ENCODE results near the gene C1QBP. TPM values are rescaled to one million over a fixed set of nuclear protein-coding genes. Genes with fewer than 3 reads are reported as not detected.

Gene C1QBP
- total and polyA plus RNA-seq, 2 donors from 2014 or later, result 91.5 to 181 TPM

DNA sequence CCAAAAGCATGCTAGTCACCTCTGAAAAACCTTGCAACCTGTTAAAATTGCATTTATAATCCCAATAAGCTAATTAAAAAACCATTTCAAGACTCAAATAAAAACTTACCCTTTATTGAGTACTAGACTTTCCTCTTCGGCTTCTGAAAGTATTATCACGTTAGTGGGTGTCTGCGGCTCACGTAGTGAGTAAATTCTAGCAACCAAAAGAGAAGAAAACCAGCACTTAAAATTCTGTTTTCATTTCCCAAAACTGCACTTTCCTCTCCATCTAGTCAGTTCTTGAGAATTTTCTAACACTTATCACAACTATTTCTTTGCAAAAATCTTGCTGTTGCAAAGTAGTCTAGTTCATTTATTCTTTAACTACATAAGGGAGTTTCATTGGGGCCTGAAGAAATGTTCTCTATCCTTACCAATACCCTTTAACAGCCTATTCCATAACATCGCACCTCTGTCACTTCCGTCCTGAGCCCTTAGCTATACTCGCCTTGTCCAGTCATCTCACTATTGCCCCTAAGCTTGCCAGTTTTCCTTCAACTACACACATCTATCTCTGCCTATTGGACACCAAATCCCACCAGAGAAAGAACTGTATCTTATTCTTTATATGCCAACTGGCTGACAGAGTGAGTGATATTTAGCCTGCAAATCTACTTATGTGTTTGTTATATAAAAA, 28.2 kb downstream of the C1QBP start:
- H3K4me3 ChIP-seq (ENCODE audit: low read length in 3 of 3), result no peak overlapping the region
- no peaks in the 10 kb centered on the region for H3K27me3 ChIP-seq (ENCODE audit: control insufficient read depth, insufficient read depth, low read length)
- FAIRE-seq (no peak), DNase-seq (no peak)
- H3K4me1 ChIP-seq (ENCODE audit: control insufficient read depth in 2 of 3, insufficient read depth in 2 of 3, low read depth in 1 of 3, low read length in 3 of 3), result no peaks in the 10 kb centered on the region
- H3K9ac ChIP-seq (ENCODE audit: low read length in 3 of 3), result no peak overlapping the region
- intact Hi-C loops (cut with DNase I), result no loop called here
- peaks cover 19 to 54% (median 53%) of the 10 kb centered on the region in 3 donors for H3K36me3 ChIP-seq (ENCODE audit: control insufficient read depth in 2 of 3, insufficient read depth in 3 of 3, low read length in 3 of 3)
- H3K9me3 ChIP-seq (ENCODE audit: control insufficient read depth in 2 of 3, insufficient read depth in 1 of 3, low read length in 3 of 3), result no peaks in the 10 kb centered on the region
- TF ChIP-seq, protein P1, sequence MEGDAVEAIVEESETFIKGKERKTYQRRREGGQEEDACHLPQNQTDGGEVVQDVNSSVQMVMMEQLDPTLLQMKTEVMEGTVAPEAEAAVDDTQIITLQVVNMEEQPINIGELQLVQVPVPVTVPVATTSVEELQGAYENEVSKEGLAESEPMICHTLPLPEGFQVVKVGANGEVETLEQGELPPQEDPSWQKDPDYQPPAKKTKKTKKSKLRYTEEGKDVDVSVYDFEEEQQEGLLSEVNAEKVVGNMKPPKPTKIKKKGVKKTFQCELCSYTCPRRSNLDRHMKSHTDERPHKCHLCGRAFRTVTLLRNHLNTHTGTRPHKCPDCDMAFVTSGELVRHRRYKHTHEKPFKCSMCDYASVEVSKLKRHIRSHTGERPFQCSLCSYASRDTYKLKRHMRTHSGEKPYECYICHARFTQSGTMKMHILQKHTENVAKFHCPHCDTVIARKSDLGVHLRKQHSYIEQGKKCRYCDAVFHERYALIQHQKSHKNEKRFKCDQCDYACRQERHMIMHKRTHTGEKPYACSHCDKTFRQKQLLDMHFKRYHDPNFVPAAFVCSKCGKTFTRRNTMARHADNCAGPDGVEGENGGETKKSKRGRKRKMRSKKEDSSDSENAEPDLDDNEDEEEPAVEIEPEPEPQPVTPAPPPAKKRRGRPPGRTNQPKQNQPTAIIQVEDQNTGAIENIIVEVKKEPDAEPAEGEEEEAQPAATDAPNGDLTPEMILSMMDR (IDR thresholded peaks at IDR 0.05; ENCODE audit: borderline replicate concordance, extremely low read depth, insufficient read depth), result no peak
- no peak overlapping the region for H3K27ac ChIP-seq (ENCODE audit: low read depth in 2 of 2, low read length in 2 of 2)

DNA sequence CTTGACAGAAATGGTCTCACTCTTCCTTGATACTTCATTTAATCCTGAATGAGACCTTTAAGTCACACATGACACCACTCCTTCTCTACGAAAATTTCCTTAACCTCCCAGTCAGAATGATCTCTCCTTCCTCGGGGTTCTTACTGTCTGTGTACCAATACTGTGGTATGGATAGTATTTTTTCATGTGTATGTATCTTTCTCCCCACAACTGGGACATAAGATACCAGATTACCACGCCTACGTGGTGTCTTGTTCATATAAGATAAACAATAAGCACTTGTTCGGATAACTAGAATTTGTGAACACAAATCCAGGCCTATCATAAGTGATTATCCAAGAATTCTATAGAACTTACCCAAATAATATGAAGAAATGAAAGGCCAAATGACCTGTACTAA, 30.8 kb downstream of the C1QBP start:
- no peak overlapping the region for H3K27ac ChIP-seq (ENCODE audit: low read depth in 2 of 2, low read length in 2 of 2)
- no peaks in the 10 kb centered on the region for H3K4me1 ChIP-seq (ENCODE audit: control insufficient read depth in 2 of 3, insufficient read depth in 2 of 3, low read depth in 1 of 3, low read length in 3 of 3)
- DNase-seq, result no peak
- intact Hi-C loops (cut with DNase I), result no loop called here
- no peak for FAIRE-seq
- no peaks in the 10 kb centered on the region for H3K27me3 ChIP-seq (ENCODE audit: control insufficient read depth, insufficient read depth, low read length)
- no peak overlapping the region for H3K9ac ChIP-seq (ENCODE audit: low read length in 3 of 3)
- H3K36me3 ChIP-seq (ENCODE audit: control insufficient read depth in 2 of 3, insufficient read depth in 3 of 3, low read length in 3 of 3), result peaks cover 20 to 60% (median 58%) of the 10 kb centered on the region in 3 donors
- H3K4me3 ChIP-seq (ENCODE audit: low read length in 3 of 3), result no peak overlapping the region
- TF ChIP-seq, protein P1 (IDR thresholded peaks at IDR 0.05; ENCODE audit: borderline replicate concordance, extremely low read depth, insufficient read depth), result no peak
- H3K9me3 ChIP-seq (ENCODE audit: control insufficient read depth in 2 of 3, insufficient read depth in 1 of 3, low read length in 3 of 3), result no peaks in the 10 kb centered on the region

DNA sequence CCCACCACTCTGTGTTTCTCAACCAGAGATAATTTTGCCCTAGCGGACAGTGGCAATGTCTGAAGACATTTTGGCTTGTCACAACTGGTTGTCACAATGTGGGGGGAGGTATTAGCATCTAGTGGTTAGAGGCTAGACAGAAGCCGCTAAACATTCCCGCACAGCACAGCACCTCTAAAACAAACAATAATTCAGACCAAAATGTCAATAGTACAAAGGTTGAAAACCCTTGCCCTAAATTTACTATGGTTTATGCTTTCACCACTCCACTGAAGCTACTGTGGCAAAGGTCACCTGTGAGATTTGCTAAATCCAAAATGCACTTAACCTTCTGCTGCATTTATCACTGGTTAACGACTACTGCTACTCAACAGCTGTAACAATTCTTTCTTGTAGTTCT, 33.6 kb downstream of the C1QBP start:
- Histone ChIP-seq H3K9ac (ENCODE audit: low read length in 3 of 3) (no peak overlapping the region), H3K36me3 (ENCODE audit: control insufficient read depth in 2 of 3, insufficient read depth in 3 of 3, low read length in 3 of 3) (peaks cover 20 to 57% (median 55%) of the 10 kb centered on the region in 3 donors), H3K4me3 (ENCODE audit: low read length in 3 of 3) (no peak overlapping the region), H3K9me3 (ENCODE audit: control insufficient read depth in 2 of 3, insufficient read depth in 1 of 3, low read length in 3 of 3) (no peaks in the 10 kb centered on the region), H3K27ac (ENCODE audit: low read depth in 2 of 2, low read length in 2 of 2) (no peak overlapping the region), H3K4me1 (ENCODE audit: control insufficient read depth in 2 of 3, insufficient read depth in 2 of 3, low read depth in 1 of 3, low read length in 3 of 3) (no peaks in the 10 kb centered on the region), H3K27me3 (ENCODE audit: control insufficient read depth, insufficient read depth, low read length) (no peaks in the 10 kb centered on the region)
- intact Hi-C loops (cut with DNase I), result no loop called here
- DNase-seq, result no peak
- FAIRE-seq, result no peak
- TF ChIP-seq, protein P1 (IDR thresholded peaks at IDR 0.05; ENCODE audit: borderline replicate concordance, extremely low read depth, insufficient read depth), result no peak

Measured in kidney (tissue), 14 donors.